IMR-90 (cell line): ENCODE results near the gene FAM163B. TPM values are rescaled to one million over a fixed set of nuclear protein-coding genes. Genes with fewer than 3 reads are reported as not detected.

Source experiments
- ATAC-seq: fragments of 200-7000 bp; cut with Tn5 transposase; 2 replicates; pipeline ENCODE4 v1.9.1; 2020; ENCODE audit warnings: low read depth, mild to moderate bottlenecking, moderate library complexity
- BruUV-seq: library from RNA; stranded (reverse); fragments of 400-500 nt; replicated peaks from 2 replicates; lab custom pipeline; 2021; lab: Mats Ljungman, UMichigan
- CTCF ChIA-PET: fragments of 300-600 bp; formaldehyde crosslinking; extraction: SDS; loops from one replicate; lab custom pipeline; 2021; ENCODE audit warnings: antibody characterized with exemption; lab: Yijun Ruan, JAX
- POLR2A ChIA-PET: fragments of 300-600 bp; sonication (Branson Sonifier 250); formaldehyde crosslinking; loops from one replicate; lab custom pipeline; 2022; ENCODE audit warnings: antibody characterized with exemption; ENCODE audit not compliant: unreplicated experiment; lab: Charles Lee
- DNase-seq: peaks from one replicate; pipeline ENCODE4 v3.0.0; 2013
- H2AFZ ChIP-seq: replicated peaks from 2 replicates; pipeline ENCODE3; 2013; ENCODE audit warnings: low read length, mild to moderate bottlenecking; ENCODE audit not compliant: poor library complexity
- H2AK5ac ChIP-seq: 2 replicates; pipeline ENCODE4 v1.6.1; 2013; ENCODE audit warnings: low read depth, low read length, inconsistent platforms
- H2AK9ac ChIP-seq: replicated peaks from 2 replicates; pipeline ENCODE3; 2013; ENCODE audit warnings: mild to moderate bottlenecking, low read depth, low read length, moderate library complexity; ENCODE audit not compliant: poor library complexity
- H2BK120ac ChIP-seq: 2 replicates; pipeline ENCODE4 v1.6.1; 2013; ENCODE audit warnings: low read depth, low read length, inconsistent platforms
- H2BK15ac ChIP-seq: 3 replicates; pipeline ENCODE4 v1.6.1; 2013; ENCODE audit warnings: low read depth, low read length, inconsistent platforms
- H2BK20ac ChIP-seq: 2 replicates; pipeline ENCODE4 v1.6.1; 2013; ENCODE audit warnings: low read depth, mild to moderate bottlenecking, inconsistent platforms, low read length, moderate library complexity
- H2BK5ac ChIP-seq: 2 replicates; pipeline ENCODE4 v1.6.1; 2013; ENCODE audit warnings: mild to moderate bottlenecking, low read depth, low read length, inconsistent platforms; ENCODE audit not compliant: poor library complexity, severe bottlenecking
- H3K14ac ChIP-seq: replicated peaks from 2 replicates; pipeline ENCODE4 v1.6.1; 2013; ENCODE audit warnings: low read depth, low read length, inconsistent platforms
- H3K18ac ChIP-seq: 2 replicates; pipeline ENCODE4 v1.6.1; 2013; ENCODE audit warnings: low read depth, low read length, control low read depth
- H3K23ac ChIP-seq: 2 replicates; pipeline ENCODE4 v1.6.1; 2013; ENCODE audit warnings: low read depth, low read length, inconsistent platforms
- H3K27ac ChIP-seq: 2 replicates; pipeline ENCODE4 v1.5.1; 2013; ENCODE audit warnings: mild to moderate bottlenecking, control low read depth, low read length; ENCODE audit not compliant: insufficient read depth
- H3K27me3 ChIP-seq: 2 replicates; pipeline ENCODE4 v1.6.1; 2013; ENCODE audit warnings: low read length; ENCODE audit not compliant: control insufficient read depth, insufficient read depth
- H3K36me3 ChIP-seq: 2 replicates; pipeline ENCODE4 v1.6.1; 2013; ENCODE audit warnings: low read length, mixed read lengths; ENCODE audit not compliant: control insufficient read depth, insufficient read depth
- H3K4ac ChIP-seq: 2 replicates; pipeline ENCODE4 v1.6.1; 2013; ENCODE audit warnings: low read depth, low read length, inconsistent platforms
- H3K4me1 ChIP-seq: 2 replicates; pipeline ENCODE4 v1.6.1; 2013; ENCODE audit warnings: low read length, mixed read lengths; ENCODE audit not compliant: control insufficient read depth, insufficient read depth
- H3K4me2 ChIP-seq: 2 replicates; pipeline ENCODE4 v1.6.1; 2013; ENCODE audit warnings: low read depth, mild to moderate bottlenecking, control low read depth, low read length, moderate library complexity
- H3K4me3 ChIP-seq: 2 replicates; pipeline ENCODE4 v1.5.1; 2013; ENCODE audit warnings: low read depth, mild to moderate bottlenecking, control low read depth, low read length, moderate library complexity; ENCODE audit not compliant: insufficient read depth
- H3K56ac ChIP-seq: 2 replicates; pipeline ENCODE4 v1.6.1; 2013; ENCODE audit warnings: low read length, inconsistent platforms; ENCODE audit not compliant: insufficient read depth; ENCODE audit errors: extremely low read depth
- H3K79me1 ChIP-seq, 2 experiments: 2 replicates each; pipeline ENCODE4 v1.6.1; 2013; ENCODE audit warnings: low read length in 2 of 2, inconsistent platforms in 1 of 2, low read depth in 1 of 2
- H3K9ac ChIP-seq: 2 replicates; pipeline ENCODE4 v1.6.1; 2013; ENCODE audit warnings: low read depth, low read length, control low read depth
- H3K9me1 ChIP-seq: 2 replicates; pipeline ENCODE4 v1.6.1; 2013; ENCODE audit warnings: low read length, inconsistent platforms; ENCODE audit not compliant: insufficient read depth
- H3K9me3 ChIP-seq: 2 replicates; pipeline ENCODE4 v1.6.1; 2013; ENCODE audit warnings: low read length; ENCODE audit not compliant: control insufficient read depth, insufficient read depth
- H4K20me1 ChIP-seq: 2 replicates; pipeline ENCODE4 v1.6.1; 2013; ENCODE audit warnings: low read length, inconsistent platforms; ENCODE audit not compliant: insufficient read depth
- H4K5ac ChIP-seq: 2 replicates; pipeline ENCODE4 v1.6.1; 2013; ENCODE audit warnings: mild to moderate bottlenecking, low read depth, low read length, control low read depth
- H4K8ac ChIP-seq, 2 experiments: 2 replicates each; pipeline ENCODE4 v1.6.1; 2013; ENCODE audit warnings: low read depth in 2 of 2, low read length in 2 of 2, control low read depth in 1 of 2, inconsistent platforms in 1 of 2
- H4K91ac ChIP-seq: 2 replicates; pipeline ENCODE4 v1.6.1; 2013; ENCODE audit warnings: low read depth, low read length, inconsistent platforms; ENCODE audit not compliant: insufficient read depth
- BHLHE40 ChIP-seq: fragments of 150-350 bp; IDR thresholded peaks from 2 replicates; pipeline ENCODE4 v1.6.1; 2016; ENCODE audit warnings: mild to moderate bottlenecking, low read depth, low read length
- CEBPB ChIP-seq: IDR thresholded peaks from 2 replicates; pipeline ENCODE4 v1.6.1; 2012; ENCODE audit warnings: low read depth, low read length, improper control_type of control experiment
- CTCF ChIP-seq: conservative IDR thresholded peaks from 2 replicates; pipeline ENCODE4 v1.5.1; 2012; ENCODE audit warnings: mild to moderate bottlenecking, low read depth, low read length, improper control_type of control experiment
- MAFK ChIP-seq: IDR thresholded peaks from 2 replicates; pipeline ENCODE4 v1.6.1; 2012; ENCODE audit warnings: low read depth, low read length, improper control_type of control experiment
- MAZ ChIP-seq: IDR thresholded peaks from 2 replicates; pipeline ENCODE4 v1.6.1; 2012; ENCODE audit warnings: low read depth, mild to moderate bottlenecking, low read length, improper control_type of control experiment, moderate library complexity, borderline replicate concordance
- NFE2L2 ChIP-seq: fragments of 150-350 bp; IDR thresholded peaks from 2 replicates; pipeline ENCODE4 v1.6.1; 2016; ENCODE audit warnings: low read depth, mild to moderate bottlenecking, low read length
- POLR2A ChIP-seq: IDR thresholded peaks from 2 replicates; pipeline ENCODE4 v1.6.1; 2012; ENCODE audit warnings: mild to moderate bottlenecking, low read depth, low read length
- RAD21 ChIP-seq: IDR thresholded peaks from 2 replicates; pipeline ENCODE4 v1.6.1; 2012; ENCODE audit warnings: low read length, improper control_type of control experiment
- RCOR1 ChIP-seq: IDR thresholded peaks from 2 replicates; pipeline ENCODE4 v1.6.1; 2012; ENCODE audit warnings: mild to moderate bottlenecking, low read length, improper control_type of control experiment; ENCODE audit not compliant: insufficient replicate concordance
- SMC3 ChIP-seq: fragments of 150-350 bp; IDR thresholded peaks from 2 replicates; pipeline ENCODE4 v1.6.1; 2016; ENCODE audit warnings: low read depth, mild to moderate bottlenecking, antibody characterized with exemption, low read length, moderate library complexity
- USF2 ChIP-seq: fragments of 150-350 bp; IDR thresholded peaks from 2 replicates; pipeline ENCODE4 v1.6.1; 2017; ENCODE audit warnings: mild to moderate bottlenecking, antibody characterized with exemption, low read length, low read depth
- WGBS, 2 experiments: methylation state at CpG; one replicate each; pipeline versions ENCODE4 v1.1.5 to v1.1.7; 2013; ENCODE audit warnings: missing lambda C conversion rate in 2 of 2; ENCODE audit not compliant: insufficient read length in 1 of 2; ENCODE audit errors: extremely low coverage in 2 of 2; 5-methylcytosine and 5-hydroxymethylcytosine counted together
- dilution Hi-C: fragments of 300-500 bp; cut with HindIII; formaldehyde crosslinking; loops from one replicate; pipeline ENCODE4 v1.14.3; 2018; ENCODE audit warnings: low sequenced_read_pairs; ENCODE audit not compliant: unreplicated experiment
- in situ Hi-C: fragments of 300-500 bp; cut with MboI; formaldehyde crosslinking; loops from 3 replicates; pipeline ENCODE4 v1.14.3; 2019; ENCODE audit warnings: low sequenced_read_pairs, inconsistent platforms, mixed read lengths
- intact Hi-C: fragments of 100-400 bp; cut with micrococcal nuclease; formaldehyde crosslinking; loops from 2 replicates; pipeline ENCODE4 v1.10.0; 2022
- polyA plus RNA-seq, 3 experiments: library from polyadenylated mRNA; depleted of rRNA; stranded (reverse); fragments of >200 nt; gene quantifications; 2 replicates each; pipeline ENCODE4 v1.2.3, GENCODE V29; 2012; ENCODE audit warnings: low replicate concordance in 1 of 3
- total RNA-seq: library from RNA; depleted of rRNA; stranded (reverse); fragments of >200 nt; gene quantifications from 2 replicates; pipeline ENCODE4 v1.2.3, GENCODE V29; 2012

The FAM163B gene
- total and polyA plus RNA-seq, 2 of the 4 experiments (the other 2 are of a cell fraction): not detected

DNA sequence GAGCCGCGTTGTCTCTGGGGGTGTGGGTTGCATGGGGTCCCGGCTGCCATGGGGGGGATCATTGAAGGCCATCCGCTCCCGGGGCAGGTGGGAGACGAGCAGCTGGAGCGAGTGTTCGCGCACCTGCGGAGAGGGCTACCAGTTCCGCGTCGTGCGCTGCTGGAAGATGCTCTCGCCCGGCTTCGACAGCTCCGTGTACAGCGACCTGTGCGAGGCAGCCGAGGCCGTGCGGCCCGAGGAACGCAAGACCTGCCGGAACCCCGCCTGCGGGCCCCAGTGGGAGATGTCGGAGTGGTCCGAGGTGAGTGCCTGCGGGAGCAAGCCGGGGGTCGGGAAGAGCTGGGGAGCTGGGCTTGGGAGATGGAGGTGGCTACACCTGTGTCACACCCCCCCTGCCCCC lies 41.0 kb downstream of the FAM163B start:
- H2BK20ac ChIP-seq: no peak overlapping the region
- no peak overlapping the region for H3K4ac ChIP-seq
- H3K9ac ChIP-seq: no peak overlapping the region
- no peaks in the 10 kb centered on the region for H3K9me1 ChIP-seq
- in situ Hi-C loops: no loop called here
- ATAC-seq (no peak), DNase-seq (no peak)
- no peak overlapping the region for H3K27ac ChIP-seq
- H3K27me3 ChIP-seq: peaks cover 45% of the 10 kb centered on the region
- CTCF ChIA-PET: no interaction called here
- dilution Hi-C loops: no loop called here
- H3K9me3 ChIP-seq: no peaks in the 10 kb centered on the region
- no peak overlapping the region for H2BK120ac ChIP-seq
- POLR2A ChIA-PET: no interaction called here
- no peaks in the 10 kb centered on the region for H3K79me1 ChIP-seq
- H4K8ac ChIP-seq: no peak overlapping the region
- intact Hi-C loops: no loop called here
- H3K14ac ChIP-seq: no peak overlapping the region
- H4K20me1 ChIP-seq: no peaks in the 10 kb centered on the region
- H2AK9ac ChIP-seq: no peak overlapping the region
- H4K5ac ChIP-seq: no peak overlapping the region
- no peak overlapping the region for H2BK15ac ChIP-seq
- no TSS peak for BruUV-seq
- no peak overlapping the region for H4K91ac ChIP-seq
- WGBS, 2 experiments: 98% methylated on average over 8 of the region's 33 CpGs; no CpG with 5 or more reads in 1 of the 2 experiments
- no peak overlapping the region for H2AK5ac ChIP-seq
- no peak overlapping the region for H2AFZ ChIP-seq
- no peak overlapping the region for H3K4me2 ChIP-seq
- TF ChIP-seq MAFK (no peak), MAZ (no peak), CEBPB (no peak), RCOR1 (no peak), BHLHE40 (no peak), NFE2L2 (no peak), CTCF (no peak), SMC3 (no peak), USF2 (no peak), POLR2A (no peak), RAD21 (no peak)
- H3K4me3 ChIP-seq: no peak overlapping the region
- no peak overlapping the region for H2BK5ac ChIP-seq
- no peak overlapping the region for H3K23ac ChIP-seq
- H3K56ac ChIP-seq: no peak overlapping the region
- H3K18ac ChIP-seq: no peak overlapping the region
- H3K4me1 ChIP-seq: peaks cover 3% of the 10 kb centered on the region; the same call in 1 of the 2 replicates
- no peaks in the 10 kb centered on the region for H3K36me3 ChIP-seq
